GM19452 (cell line): ENCODE measurements around the gene CHST5.
"Not testable (repeated sequence)": the region's sequence is repeated elsewhere in the genome, so short reads cannot be mapped to it uniquely, and the experiment has no call there.

Experiments
- ATAC-seq: cut with Tn5 transposase; IDR thresholded peaks from one replicate; pipeline ENCODE4 v1.9.1; 2021; ENCODE audit not compliant: unreplicated experiment

CHST5 gene

DNA sequence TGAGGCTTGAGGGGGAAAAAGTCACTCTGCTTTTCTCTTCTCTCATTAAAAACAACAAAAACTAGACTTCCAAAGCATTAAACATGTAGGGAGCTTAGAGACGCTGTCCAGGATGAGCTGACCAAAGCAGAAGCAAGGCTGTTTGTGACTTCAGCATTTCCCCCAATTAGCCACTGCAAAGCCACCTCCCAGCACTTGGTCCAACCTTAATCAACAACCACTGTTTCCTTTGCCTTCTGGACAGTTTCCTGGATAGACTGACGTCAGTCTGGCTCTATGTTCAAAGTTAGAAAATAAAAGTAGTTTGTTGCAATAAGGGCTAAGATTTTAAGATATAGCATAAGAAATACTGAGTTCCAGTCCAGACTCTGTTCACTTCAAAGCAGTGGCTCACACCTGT is 17.0 kb upstream of the CHST5 start:
- ATAC-seq, result no peak

DNA sequence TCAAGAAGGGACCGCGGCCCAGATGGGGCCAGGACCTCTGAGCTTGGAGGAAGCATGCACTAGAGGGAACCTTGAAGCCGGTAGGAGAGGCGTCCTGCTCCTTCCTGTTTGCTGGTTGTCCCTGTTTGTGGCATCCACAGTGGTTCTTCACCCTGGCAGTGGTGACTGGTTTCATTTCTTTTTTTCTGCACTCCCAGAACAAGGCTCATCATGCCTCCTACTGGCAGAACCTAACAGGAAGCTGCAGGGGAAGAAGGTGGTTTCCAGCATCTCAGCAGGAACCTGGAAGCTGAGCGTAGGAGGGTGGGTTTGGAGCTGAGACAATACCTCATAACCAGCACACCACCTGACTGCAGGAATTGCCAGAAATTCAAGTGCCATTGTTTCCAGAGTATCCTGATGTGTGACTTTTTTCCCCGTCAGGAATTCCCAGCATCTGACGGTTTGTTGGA is 14.3 kb upstream of the CHST5 start:
- peak; percentile 79 for ATAC-seq

DNA sequence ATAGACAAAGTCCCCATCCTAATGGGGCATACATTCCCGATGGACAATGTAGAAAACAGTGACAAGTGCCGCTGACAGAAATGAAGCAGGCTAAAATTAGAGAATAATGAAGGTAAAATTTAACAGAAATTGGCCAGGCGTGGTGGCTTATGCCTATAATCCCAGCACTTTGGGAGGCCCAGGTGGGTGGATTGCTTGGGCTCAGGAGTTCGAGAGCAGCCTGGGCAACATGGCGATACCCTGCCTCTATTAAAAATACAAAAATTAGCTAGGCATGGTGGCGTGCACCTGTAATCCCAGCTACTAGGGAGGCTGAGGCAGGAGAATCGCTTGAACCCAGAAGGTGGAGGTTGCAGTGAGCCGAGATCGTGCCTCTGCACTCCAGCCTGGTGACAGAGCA is 12.5 kb upstream of the CHST5 start:
- ATAC-seq, result not testable (repeated sequence)

DNA sequence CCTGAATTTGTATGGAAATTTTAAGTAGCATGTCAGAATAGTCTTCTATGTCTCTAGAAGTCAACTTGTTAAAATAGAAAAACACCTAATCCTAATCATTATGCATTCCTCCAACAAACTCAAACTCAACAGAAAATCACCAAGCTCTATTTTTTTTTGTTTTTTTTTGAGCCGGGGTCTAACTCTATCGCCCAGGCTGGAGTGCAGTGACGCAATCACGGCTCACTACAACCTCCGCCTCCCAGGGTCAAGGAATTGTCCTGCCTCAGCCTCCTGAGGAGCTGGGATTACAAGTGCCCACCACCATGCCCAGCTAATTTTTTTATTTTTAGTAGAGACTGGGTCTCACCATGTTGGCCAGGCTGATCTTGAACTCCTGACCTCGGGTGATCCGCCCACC is 10.4 kb upstream of the CHST5 start:
- no peak for ATAC-seq

DNA sequence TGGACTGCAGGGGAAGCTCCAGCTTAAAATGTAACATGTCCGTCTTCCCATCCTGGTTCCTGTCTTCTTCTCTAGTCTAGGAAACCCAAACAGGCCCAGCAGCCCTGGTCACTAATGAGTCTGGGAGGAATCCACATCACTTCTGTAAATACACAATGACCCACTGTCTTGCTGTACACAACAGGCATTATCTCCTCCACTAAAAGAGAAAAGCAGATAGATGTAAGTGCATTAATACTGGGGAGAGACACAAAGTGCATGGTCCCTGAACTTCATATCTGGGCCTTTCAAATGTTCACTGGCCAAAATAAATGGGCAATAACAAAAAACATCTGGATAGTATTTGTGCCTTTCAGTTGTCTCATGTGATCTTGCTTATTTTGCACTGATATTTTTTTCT is 10.0 kb upstream of the CHST5 start:
- not testable (repeated sequence) for ATAC-seq

DNA sequence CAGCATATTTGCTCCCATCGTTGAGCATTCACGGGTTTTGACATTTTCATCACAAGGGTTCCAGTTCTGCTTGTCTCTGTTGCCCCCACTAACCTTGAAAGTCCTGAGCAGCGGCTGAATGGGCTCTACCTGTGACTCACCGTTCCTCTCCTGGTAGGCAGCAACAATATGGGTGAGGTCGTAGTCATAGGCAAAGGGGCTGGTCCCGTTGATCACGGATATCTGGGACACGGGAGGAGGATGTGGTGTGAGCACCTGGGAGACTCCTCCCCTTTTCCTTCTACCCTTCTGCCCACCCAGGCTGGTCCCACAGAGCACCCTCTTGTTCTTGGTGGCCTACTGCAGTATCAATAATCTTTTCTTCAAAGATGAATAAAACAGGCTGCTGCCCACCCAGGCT is 6.6 kb upstream of the CHST5 start:
- ATAC-seq, result not testable (repeated sequence)

DNA sequence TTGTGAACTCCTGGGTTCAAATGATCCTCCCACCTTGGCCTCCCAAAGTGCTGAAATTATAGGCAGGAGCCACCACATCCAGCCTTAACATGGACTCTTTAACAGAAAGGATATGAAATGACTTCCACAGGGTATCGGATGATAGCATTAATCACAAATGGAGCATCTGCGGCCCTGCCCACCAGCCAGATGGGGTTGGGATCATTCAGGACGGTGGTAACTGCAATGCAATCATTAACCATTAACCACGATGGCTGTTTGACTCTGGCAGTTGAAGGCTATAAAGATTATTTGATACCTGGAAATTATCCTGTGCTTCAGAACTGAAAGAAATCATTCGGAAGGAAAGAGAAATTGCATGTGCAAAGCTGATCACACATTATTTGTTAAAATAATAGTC is 5.3 kb upstream of the CHST5 start:
- ATAC-seq, result no peak

DNA sequence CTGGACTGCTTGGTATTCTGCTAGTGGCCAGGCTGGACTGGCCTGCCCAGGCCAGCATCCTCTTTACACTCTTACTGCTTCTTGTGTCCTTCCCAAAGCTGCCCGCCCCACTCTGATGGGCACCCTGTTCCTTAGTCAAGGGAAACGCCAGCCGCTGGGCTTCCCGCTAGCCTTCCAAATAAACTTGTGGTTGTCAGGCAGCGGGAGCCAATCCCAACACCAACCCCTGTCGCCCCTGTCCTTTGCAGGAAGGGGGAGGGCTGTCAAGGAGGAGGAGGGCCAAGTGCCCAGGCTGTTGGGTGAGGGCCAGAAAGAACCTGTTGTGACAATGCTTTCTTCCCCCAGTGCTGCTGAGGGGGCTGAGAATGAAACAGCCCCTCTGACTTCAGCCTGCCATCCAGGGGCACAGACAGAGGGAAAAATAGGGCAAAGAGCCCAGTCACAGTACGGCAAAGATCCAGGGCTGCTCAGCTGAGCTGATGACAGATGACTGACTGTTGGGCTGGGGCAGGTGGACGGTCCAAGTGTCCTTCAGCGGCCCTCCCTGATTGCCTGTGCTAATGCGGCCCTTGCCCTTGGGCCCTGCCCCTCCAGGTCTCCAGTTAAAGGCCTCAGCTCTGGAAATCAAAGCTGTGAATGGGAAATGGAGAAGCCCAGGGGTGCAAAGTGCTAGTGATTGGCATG is 3.1 kb upstream of the CHST5 start:
- ATAC-seq, result not testable (repeated sequence)

DNA sequence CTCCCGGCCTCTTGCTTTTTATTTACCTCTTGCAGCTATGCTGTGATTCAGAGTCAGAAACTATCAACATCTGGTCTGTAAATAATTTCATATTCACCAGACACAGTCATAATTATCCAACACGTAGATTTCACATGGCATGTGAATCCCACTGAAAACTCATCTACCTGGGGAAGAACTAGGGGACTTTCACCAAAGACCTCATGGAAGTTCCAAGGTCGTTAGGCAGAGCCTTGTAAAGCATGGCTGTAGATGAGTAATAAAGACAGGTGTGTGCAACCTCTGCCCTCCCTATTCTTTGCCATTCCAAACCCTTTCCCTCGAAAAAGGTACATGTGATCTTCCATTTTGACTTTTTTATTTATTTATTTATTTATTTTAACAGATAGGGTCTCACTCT is 1.9 kb upstream of the CHST5 start:
- ATAC-seq, result no peak

DNA sequence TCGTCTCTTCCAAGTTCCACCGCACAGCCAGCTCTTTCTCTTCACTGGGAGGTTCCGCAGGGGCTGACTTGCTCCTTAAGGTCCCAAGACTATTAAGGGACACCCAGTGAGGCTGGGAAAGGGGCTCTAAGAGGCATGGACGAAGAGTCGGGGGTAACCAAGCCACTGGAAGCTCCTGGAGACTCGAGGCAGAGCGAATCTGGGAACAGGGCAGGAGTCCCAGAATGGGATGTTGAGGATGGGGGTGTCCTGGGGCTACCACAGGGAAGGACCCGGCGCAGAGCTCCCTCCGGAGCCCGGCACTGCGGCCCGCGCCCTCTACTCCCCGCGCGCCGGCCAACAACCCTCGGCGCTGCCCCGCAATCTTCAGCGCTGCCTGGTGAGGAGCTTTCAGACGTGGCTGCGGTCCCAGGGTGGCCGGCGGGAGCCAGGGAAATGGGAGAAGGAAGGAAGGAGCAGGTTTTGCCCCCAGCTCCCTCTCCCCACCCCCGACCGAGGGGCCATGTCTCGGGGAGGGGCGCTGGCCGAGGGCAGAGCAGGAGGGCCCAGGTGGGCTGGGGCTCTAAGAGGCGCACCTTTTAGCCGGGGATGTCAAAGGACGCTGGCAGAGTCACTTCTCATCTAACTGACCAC is 581 bp downstream of the CHST5 start:
- no peak for ATAC-seq

DNA sequence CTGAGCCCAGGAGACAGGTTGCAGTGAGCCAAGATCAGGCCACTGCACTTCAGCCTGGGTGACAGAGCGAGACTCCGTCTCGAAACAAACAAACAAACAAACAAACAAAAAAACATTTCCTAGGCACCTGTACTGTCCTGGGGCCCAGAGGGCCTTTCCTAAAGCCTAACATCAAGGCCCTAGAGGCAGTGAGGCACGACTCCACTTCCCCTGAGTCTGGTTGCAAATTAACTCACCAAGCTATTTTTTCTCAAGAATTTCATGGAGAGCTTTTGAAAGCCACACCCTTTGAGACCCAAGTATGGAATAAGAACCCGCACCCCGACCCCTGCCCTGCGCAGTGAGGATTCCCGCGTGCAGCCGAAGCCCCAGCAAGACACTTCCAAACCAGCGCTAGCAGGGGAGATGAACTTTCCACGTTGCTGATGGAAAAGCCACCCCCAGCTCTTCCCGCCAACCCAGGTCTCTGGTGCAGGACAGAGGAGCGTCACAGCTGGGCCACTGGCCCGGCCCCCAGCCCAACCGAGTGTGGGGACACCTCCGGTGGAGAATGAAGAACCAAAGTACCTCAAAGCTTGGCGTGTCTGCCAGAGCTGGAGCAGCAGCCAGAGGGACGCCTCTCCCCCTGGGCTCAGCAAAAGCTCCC is 1.2 kb downstream of the CHST5 start:
- ATAC-seq, result no peak

DNA sequence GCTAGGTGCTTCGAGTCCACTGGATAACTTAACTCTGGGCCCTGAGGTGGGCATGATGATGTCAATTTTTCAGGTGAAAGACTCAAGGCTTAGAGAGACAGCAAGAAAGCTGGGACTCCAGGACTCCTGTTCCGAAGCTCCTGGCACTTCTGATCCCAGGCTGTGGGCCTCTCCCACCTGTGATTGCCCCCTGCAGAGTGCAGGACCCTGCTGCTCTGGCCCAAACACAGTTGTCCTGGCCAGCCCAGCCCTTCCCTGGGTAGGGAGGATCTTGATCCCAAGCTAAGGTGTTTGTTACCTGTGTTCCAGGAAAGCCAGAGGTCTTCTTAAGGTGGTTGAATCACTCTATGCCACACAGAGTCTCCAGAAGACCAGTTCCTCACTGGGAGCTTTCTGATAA is 3.1 kb downstream of the CHST5 start:
- ATAC-seq, result no peak

DNA sequence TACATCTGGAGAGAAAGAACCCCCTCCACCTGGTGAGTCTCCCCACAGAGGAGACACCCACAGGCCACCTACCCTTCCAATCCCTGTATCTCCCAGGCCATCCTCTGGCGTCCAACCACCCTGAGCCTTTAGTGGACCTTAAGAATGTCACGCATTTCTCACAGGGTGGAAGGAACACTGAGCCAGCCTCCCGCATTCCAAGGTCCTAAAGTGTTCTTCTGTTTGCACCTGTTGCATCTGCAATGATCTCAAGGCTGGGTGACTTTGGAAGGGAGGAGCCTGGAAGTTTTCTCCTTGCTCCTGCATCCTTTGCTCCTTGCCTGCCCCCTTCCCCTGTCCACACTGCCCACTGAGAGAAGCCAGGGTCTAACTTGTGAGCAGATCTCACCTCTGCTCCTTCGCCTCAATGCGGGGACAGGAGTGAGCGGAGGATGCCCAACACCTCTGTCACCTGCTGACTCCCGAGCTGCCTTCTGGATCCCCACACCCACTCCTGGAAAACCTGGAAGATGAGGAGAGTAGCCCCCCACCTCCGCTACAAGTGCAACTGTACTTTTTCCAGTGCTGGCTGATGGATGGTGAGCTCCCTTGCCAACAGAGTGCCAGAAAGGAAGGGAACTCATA is 3.7 kb downstream of the CHST5 start:
- ATAC-seq, result no peak

DNA sequence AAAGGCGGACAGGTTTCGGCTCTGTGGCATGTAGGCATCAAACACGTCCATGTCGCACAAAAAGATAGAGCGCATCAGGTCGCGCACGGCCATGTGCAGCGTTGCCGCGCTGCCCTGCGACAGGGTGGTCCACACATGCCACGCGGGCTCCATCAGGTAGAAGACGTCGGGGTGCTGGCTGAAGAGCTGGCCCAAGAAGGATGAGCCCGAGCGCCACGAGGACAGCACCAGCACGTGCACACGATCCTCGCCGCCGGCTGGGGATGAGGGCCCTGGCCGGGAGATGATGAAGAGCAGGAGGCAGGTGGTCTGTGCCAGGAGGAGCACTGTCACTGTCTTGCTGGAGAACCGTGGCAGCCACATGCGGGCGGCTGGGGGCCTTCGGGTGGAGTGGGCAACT is 5.9 kb downstream of the CHST5 start:
- no peak for ATAC-seq

DNA sequence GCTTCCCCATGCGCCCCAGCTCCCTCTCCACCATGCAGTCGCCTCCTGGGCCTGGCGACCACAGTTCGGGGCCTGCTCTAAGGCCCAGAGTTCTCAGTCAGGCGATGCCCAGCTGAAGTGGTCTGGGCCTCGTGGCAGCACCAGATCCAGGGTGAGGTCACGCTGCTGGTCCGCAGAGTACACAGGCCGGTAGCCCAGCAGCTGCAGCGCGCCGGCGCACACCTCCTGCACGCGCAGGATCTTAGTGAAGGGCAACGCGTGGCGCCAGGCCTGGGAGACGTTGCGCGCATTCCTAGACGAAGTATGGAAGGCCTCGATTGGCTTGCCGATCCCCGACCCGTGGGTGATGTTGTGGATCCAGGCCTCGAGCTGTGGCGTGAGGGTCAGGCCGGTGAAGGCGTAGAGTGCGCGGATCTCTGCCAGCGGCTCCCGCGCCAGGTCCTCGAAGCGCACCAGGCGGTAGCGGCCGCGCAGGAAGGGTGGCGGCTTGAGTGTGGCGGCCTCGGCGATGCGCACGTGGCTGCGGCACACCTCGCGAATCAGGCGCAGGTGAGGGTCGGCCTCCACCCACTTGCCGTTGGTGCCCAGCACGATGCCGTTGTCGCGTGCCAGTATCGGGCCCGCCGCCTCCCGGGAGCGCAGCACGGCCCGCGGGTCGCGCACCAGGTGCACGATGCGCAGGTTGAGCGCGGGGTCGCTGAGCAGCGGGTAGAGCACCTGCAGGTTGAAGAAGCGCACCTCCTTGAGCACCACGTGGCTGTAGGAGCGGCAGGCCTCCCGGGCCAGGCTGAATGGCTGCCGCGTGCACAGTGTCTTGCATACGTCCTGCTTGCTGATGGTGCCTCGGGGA is 6.6 kb downstream of the CHST5 start:
- ATAC-seq, result no peak

DNA sequence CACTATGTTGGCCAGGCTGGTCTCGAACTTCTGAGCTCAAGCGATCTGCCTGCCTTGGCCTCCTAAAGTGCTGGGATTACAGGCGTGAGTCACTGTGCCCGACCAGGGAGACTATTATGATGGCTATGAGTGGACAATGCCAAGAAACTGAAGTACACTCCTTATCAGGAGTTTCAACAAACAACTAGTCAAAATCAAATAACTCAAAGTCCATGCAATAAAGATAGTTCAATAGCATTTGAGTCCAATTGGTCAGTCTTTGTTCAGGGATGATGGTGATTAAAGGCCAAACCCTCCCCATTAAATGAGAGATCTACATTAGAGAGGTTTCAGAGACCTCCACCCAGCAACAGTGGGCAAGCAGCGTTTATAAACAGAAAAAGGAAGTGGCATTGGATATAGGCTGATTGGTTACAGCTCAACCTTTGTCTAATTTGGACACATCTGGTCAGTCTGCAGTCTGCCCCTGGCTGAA is 8.0 kb downstream of the CHST5 start:
- no peak for ATAC-seq

DNA sequence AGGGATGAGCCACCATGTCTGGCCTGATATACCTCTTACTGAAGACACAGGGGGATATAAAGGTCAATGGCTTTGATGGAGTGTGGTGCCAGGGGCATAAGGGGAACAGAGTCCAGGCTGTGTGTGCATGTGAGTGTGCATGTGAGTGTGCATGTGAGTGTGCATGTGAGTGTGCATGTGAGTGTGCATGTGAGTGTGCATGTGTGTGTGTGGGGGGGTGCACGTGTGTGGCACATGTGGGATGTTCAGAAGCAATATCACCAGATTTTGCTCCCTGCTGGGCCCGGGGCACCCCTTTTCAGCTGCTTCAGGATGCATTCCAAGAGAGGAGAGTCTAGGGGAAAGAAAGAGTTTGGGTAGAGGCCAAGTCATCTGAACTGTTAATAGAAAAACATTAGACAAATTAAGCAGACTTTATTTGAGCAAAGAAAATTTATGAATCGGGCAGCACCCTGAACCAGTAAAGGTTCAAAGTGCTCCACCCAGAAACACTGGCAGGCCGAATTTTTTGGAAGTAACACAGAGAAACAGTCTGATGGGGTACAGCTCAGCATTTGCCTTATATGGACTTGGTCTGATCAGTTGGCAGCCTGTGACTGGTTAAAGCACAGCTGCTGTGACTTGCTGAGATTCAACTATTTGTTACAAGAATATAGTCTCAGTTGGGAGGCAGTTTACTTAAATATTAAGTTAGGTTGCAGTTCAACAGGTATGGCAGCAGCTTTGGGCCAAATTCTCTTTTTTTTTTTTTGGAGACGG is 9.7 kb downstream of the CHST5 start:
- ATAC-seq, result no peak

DNA sequence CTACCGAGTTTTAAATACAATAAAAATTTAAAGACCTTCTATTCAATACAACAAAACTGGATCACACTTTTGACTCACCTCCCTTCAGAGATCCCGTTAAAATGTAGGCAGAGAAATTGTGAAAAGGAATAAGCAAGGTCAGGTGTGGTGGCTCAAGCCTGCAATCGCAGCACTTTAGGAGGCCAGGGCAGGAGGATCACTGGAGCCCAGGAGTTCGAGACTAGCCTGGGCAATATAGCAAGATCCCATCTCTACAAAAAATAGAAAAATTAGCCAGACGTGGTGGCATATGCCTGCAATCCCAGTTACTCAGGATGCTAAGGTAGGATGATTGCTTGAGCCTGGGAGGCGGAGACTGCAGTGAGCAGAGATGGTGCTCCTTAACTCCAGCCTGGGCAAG is 16.7 kb downstream of the CHST5 start:
- no peak for ATAC-seq

DNA sequence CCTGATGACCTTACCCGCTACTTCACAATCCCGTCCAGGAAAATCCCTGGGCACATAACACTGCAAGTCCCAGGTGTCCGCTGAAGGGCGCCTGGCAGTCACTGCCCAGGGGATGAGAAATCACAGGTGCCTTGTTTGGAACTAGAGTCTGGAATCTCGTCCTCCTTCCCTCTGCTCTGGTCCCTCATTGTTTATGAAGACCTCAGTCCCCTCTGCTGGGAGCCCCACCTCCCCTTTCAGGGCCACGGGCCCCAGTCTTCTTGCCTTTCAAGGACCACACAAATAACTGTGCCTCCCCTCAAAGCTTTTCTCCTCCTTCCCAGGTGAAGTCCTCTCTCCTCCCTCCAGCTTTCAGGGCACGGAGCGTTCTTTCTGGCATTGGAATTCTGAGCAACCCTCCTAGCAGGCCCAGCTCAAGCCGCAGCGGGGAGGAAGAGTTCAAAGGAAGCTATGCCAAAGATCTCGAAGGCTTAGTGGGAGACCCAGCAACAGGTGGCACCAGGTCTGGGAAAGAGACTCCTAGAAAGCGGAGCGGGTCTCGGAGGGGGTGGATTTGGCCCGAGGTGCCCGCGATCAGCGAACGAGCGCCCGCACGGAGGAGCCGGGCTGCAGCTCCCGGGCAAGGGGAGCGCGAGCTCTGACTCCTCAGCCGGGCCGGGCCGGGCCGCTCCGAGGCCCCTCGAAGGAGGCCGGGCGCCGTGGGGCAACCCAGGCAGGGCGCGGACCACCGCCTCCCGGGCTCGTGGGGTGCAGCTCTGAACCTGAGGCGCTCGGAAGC is 19.5 kb downstream of the CHST5 start:
- ATAC-seq, result peak; percentile 42
